H1 (cell line): Measurements from ENCODE around the gene SHISAL1. TPM values are rescaled to one million over a fixed set of nuclear protein-coding genes. Genes with fewer than 3 reads are reported as not detected.

ENCODE experiments used
- CTCF ChIA-PET: fragments of 300-600 bp; sonication (Branson Sonifier 250); formaldehyde crosslinking; loops from one replicate; lab custom pipeline; 2021; ENCODE audit not compliant: partially characterized antibody; lab: Charles Lee
- POLR2A ChIA-PET: fragments of 300-600 bp; sonication (Branson Sonifier 250); formaldehyde crosslinking; loops from one replicate; lab custom pipeline; 2021; ENCODE audit warnings: inconsistent platforms; ENCODE audit not compliant: partially characterized antibody; lab: Charles Lee
- DNase-seq, 2 experiments: peaks; one replicate each; pipeline versions ENCODE4 v3.0.0 to v3.0.0-alpha.2; 2010 to 2022; ENCODE audit warnings: low spot score in 2 of 2, low read depth in 1 of 2, mixed read lengths in 1 of 2
- FAIRE-seq: peaks from 2 replicates; lab custom pipeline; 2011; peaks lifted over from hg19 to GRCh38; lab: Jason Lieb, UNC
- H2AFZ ChIP-seq: 2 replicates; pipeline ENCODE4 v1.8.1; 2012; ENCODE audit warnings: low read length, inconsistent platforms
- H2AK5ac ChIP-seq: 2 replicates; pipeline ENCODE4 v1.6.1; 2013; ENCODE audit warnings: low read depth, low read length
- H2BK120ac ChIP-seq: replicated peaks from 2 replicates; pipeline ENCODE3; 2013; ENCODE audit warnings: low read depth, low read length, inconsistent platforms
- H2BK12ac ChIP-seq: 2 replicates; pipeline ENCODE4 v1.6.1; 2013; ENCODE audit warnings: low read depth, low read length
- H2BK15ac ChIP-seq: 2 replicates; pipeline ENCODE4 v1.6.1; 2013; ENCODE audit warnings: low read length
- H2BK20ac ChIP-seq: 2 replicates; pipeline ENCODE4 v1.6.1; 2013; ENCODE audit warnings: low read length
- H2BK5ac ChIP-seq: 2 replicates; pipeline ENCODE4 v1.6.1; 2013; ENCODE audit warnings: low read depth, low read length
- H3K14ac ChIP-seq: 2 replicates; pipeline ENCODE4 v1.6.1; 2013; ENCODE audit warnings: inconsistent platforms; ENCODE audit not compliant: insufficient read length
- H3K18ac ChIP-seq: 2 replicates; pipeline ENCODE4 v1.6.1; 2013; ENCODE audit warnings: low read length; ENCODE audit errors: extremely low read depth
- H3K23ac ChIP-seq: 2 replicates; pipeline ENCODE4 v1.6.1; 2013; ENCODE audit warnings: inconsistent platforms; ENCODE audit not compliant: insufficient read length
- H3K23me2 ChIP-seq: 2 replicates; pipeline ENCODE4 v1.6.1; 2013; ENCODE audit warnings: low read depth, low read length
- H3K27ac ChIP-seq: 2 replicates; pipeline ENCODE4 v1.6.1; 2011; ENCODE audit warnings: low read depth, low read length, inconsistent platforms
- H3K27me3 ChIP-seq, 4 experiments: replicated peaks in 1 of 4; 1 replicate in 1 of 4; 2 replicates in 3 of 4; pipeline versions ENCODE4 v1.6.1 to v1.8.1; 2011 to 2013; ENCODE audit warnings: low read length in 3 of 4, mild to moderate bottlenecking in 3 of 4, inconsistent platforms in 2 of 4, mixed read lengths in 2 of 4, moderate library complexity in 1 of 4; ENCODE audit not compliant: control insufficient read depth in 3 of 4, insufficient read depth in 3 of 4; ENCODE audit errors: extremely low read depth in 1 of 4
- H3K36me3 ChIP-seq, 4 experiments: 2 replicates each; pipeline versions ENCODE4 v1.6.1 to v1.8.1; 2011 to 2013; ENCODE audit warnings: mild to moderate bottlenecking in 4 of 4, low read length in 3 of 4, moderate library complexity in 2 of 4, control low read depth in 1 of 4, inconsistent platforms in 1 of 4; ENCODE audit not compliant: insufficient read depth in 4 of 4, control insufficient read depth in 2 of 4
- H3K4ac ChIP-seq: replicated peaks from 2 replicates; pipeline ENCODE3; 2013; ENCODE audit warnings: low read length, low read depth, mixed read lengths, inconsistent platforms; ENCODE audit not compliant: insufficient read length
- H3K4me1 ChIP-seq, 4 experiments: replicated peaks in 1 of 4; 1 replicate in 1 of 4; 2 replicates in 3 of 4; pipeline versions ENCODE4 v1.6.1 to v1.8.1; 2011 to 2013; ENCODE audit warnings: low read length in 3 of 4, inconsistent platforms in 2 of 4, mixed read lengths in 1 of 4; ENCODE audit not compliant: insufficient read depth in 4 of 4, control insufficient read depth in 3 of 4
- H3K4me2 ChIP-seq, 2 experiments: 2 replicates each; pipeline versions ENCODE4 v1.6.1 to v1.8.1; 2011 to 2013; ENCODE audit warnings: low read depth in 2 of 2, low read length in 2 of 2, control low read depth in 1 of 2, inconsistent platforms in 1 of 2, mild to moderate bottlenecking in 1 of 2; ENCODE audit not compliant: insufficient read depth in 1 of 2
- H3K4me3 ChIP-seq, 4 experiments: fragments of 200-600, 300-600 bp in 1 of 4; sonication (generic), shearing (Covaris generic), sonication (Bioruptor Twin) in 1 of 4; 2 replicates each; pipeline versions ENCODE4 v1.5.1 to v1.8.1; 2011 to 2016; ENCODE audit warnings: low read length in 4 of 4, low read depth in 3 of 4, control low read depth in 2 of 4, inconsistent platforms in 2 of 4, mild to moderate bottlenecking in 2 of 4, mixed read lengths in 1 of 4, moderate library complexity in 1 of 4; ENCODE audit not compliant: insufficient read depth in 2 of 4; ENCODE audit errors: extremely low read depth in 1 of 4
- H3K56ac ChIP-seq: replicated peaks from 2 replicates; pipeline ENCODE3; 2013; ENCODE audit warnings: low read depth, mild to moderate bottlenecking, mixed read lengths, low read length, inconsistent platforms; ENCODE audit not compliant: insufficient read length
- H3K79me1 ChIP-seq: 2 replicates; pipeline ENCODE4 v1.6.1; 2013; ENCODE audit warnings: low read depth, low read length, control low read depth
- H3K79me2 ChIP-seq, 2 experiments: 2 replicates each; pipeline versions ENCODE4 v1.6.1 to v1.8.1; 2012 to 2013; ENCODE audit warnings: low read length in 2 of 2, mild to moderate bottlenecking in 2 of 2, inconsistent platforms in 1 of 2; ENCODE audit not compliant: insufficient read depth in 2 of 2, control insufficient read depth in 1 of 2
- H3K9ac ChIP-seq, 4 experiments: replicated peaks in 1 of 4; 1 replicate in 1 of 4; 2 replicates in 3 of 4; pipeline versions ENCODE4 v1.6.1 to v1.8.1; 2011 to 2013; ENCODE audit warnings: low read depth in 3 of 4, low read length in 3 of 4, control low read depth in 2 of 4, mild to moderate bottlenecking in 2 of 4, moderate library complexity in 2 of 4, inconsistent platforms in 1 of 4; ENCODE audit errors: extremely low read depth in 1 of 4
- H3K9me3 ChIP-seq, 2 experiments: 2 replicates each; pipeline versions ENCODE4 v1.6.1 to v1.8.1; 2012 to 2013; ENCODE audit warnings: mild to moderate bottlenecking in 2 of 2, moderate library complexity in 2 of 2, control low read depth in 1 of 2, inconsistent platforms in 1 of 2, low read depth in 1 of 2, low read length in 1 of 2, mixed read lengths in 1 of 2; ENCODE audit not compliant: insufficient read depth in 2 of 2
- H4K20me1 ChIP-seq, 2 experiments: replicated peaks in 1 of 2; 2 replicates each; pipeline versions ENCODE3 to v1.8.1; 2011 to 2013; ENCODE audit warnings: inconsistent platforms in 2 of 2, low read length in 2 of 2, mild to moderate bottlenecking in 1 of 2; ENCODE audit not compliant: insufficient read depth in 2 of 2, control insufficient read depth in 1 of 2
- H4K5ac ChIP-seq: 2 replicates; pipeline ENCODE4 v1.6.1; 2013; ENCODE audit warnings: low read length, low read depth, mixed read lengths, inconsistent platforms; ENCODE audit not compliant: insufficient read length
- H4K8ac ChIP-seq: 2 replicates; pipeline ENCODE4 v1.8.0; 2013; ENCODE audit warnings: mild to moderate bottlenecking, moderate library complexity, low read length, inconsistent platforms; ENCODE audit not compliant: insufficient read depth; ENCODE audit errors: extremely low read depth
- H4K91ac ChIP-seq: replicated peaks from 2 replicates; pipeline ENCODE3; 2013; ENCODE audit warnings: low read length, mixed read lengths, inconsistent platforms; ENCODE audit not compliant: insufficient read length
- CTBP2 ChIP-seq: IDR thresholded peaks from 2 replicates; pipeline ENCODE4 v1.7.0; 2011; ENCODE audit warnings: borderline replicate concordance, mild to moderate bottlenecking, moderate library complexity, mixed read lengths, low read length; ENCODE audit not compliant: insufficient read depth, insufficient read length
- SUZ12 ChIP-seq: fragments of 200-600 bp; sonication (generic); IDR thresholded peaks from 2 replicates; pipeline ENCODE4 v1.6.1; 2012; ENCODE audit warnings: mild to moderate bottlenecking, inconsistent platforms, low read length, moderate library complexity, mixed read lengths
- WGBS, 2 experiments: shearing (Covaris generic) in 1 of 2; methylation state at CpG; one replicate each; pipeline versions ENCODE4 v1.1.6 to v1.1.7; 2013 to 2015; ENCODE audit warnings: low lambda C conversion rate in 2 of 2, mixed read lengths in 2 of 2, inconsistent platforms in 1 of 2, low coverage in 1 of 2, missing lambda C conversion rate in 1 of 2; ENCODE audit not compliant: insufficient replicate concordance in 2 of 2, insufficient coverage in 1 of 2, insufficient read length in 1 of 2; ENCODE audit errors: extremely low coverage in 1 of 2, missing lambda C conversion rate in 1 of 2; 5-methylcytosine and 5-hydroxymethylcytosine counted together
- polyA plus RNA-seq, 7 experiments: library from polyadenylated mRNA; depleted of rRNA in 3 of 7; stranded (reverse) in 5 of 7; unstranded in 2 of 7; fragments of >200 nt in 5 of 7; fragments of 200-250 nt in 2 of 7; gene quantifications; 1 replicate in 5 of 7; 2 replicates in 1 of 7; 4 replicates in 1 of 7; pipeline versions ENCODE4 v1.2.1 to v1.2.3, GENCODE V29; 2011 to 2013; ENCODE audit warnings: missing spikeins in 2 of 7, mixed read lengths in 2 of 7
- total RNA-seq: library from RNA; stranded (reverse); fragmentation: NEBNext Ultra II Directional; extraction: Animal tissue kit (Norgen Biotek cat#: 25700); gene quantifications from 2 replicates; pipeline ENCODE4 v1.2.1, GENCODE V29; 2021

Gene SHISAL1
- total and polyA plus RNA-seq, 2 of the 8 experiments (the other 6 are each of a cell fraction or from before 2014, with no cell fraction given), result 3.7 to 5.8 TPM

- peak overlapping the region; percentile 93 for H4K91ac ChIP-seq
- H3K4me3 ChIP-seq, result no peak overlapping the region
- no peak overlapping the region for H3K4me2 ChIP-seq
- H3K56ac ChIP-seq, result no peak overlapping the region
- no peak overlapping the region for H3K14ac ChIP-seq
- no peak overlapping the region for H2BK120ac ChIP-seq
- TF ChIP-seq SUZ12 (no peak), CTBP2 (no peak)
- TF ChIP-seq, all 59 proteins: peak for 0
- Histone ChIP-seq H3K18ac (no peak overlapping the region; the same call in 1 of the 2 replicates), H3K4me1 (no peaks in the 10 kb centered on the region; a peak in 1 of 7 replicates), H2AK5ac (peak overlapping the region; percentile 95; the same call in 1 of the 2 replicates), H2BK15ac (0 out of 2 replicates have a peak overlapping the region, but pooled peaks have one; percentile 61), H2BK12ac (peak overlapping the region; percentile 52; the same call in 1 of the 2 replicates), H4K20me1 (peaks cover 0 to 5% of the 10 kb centered on the region in 2 experiments), H3K9ac (no peak overlapping the region), H2BK20ac (no peak overlapping the region), H3K79me2 (no peaks in the 10 kb centered on the region), H3K36me3 (no peaks in the 10 kb centered on the region), H3K9me3 (no peaks in the 10 kb centered on the region), H2BK5ac (no peak overlapping the region), H4K5ac (no peak overlapping the region), H3K4ac (no peak overlapping the region), H3K79me1 (no peaks in the 10 kb centered on the region), H3K23ac (no peak overlapping the region), H4K8ac (peak overlapping the region; percentile 35; the same call in 1 of the 2 replicates), H3K27me3 (no peaks in the 10 kb centered on the region), H2AFZ (no peak overlapping the region), H3K23me2 (peaks cover 9% of the 10 kb centered on the region; the same call in 1 of the 2 replicates), H3K27ac (no peak overlapping the region)
- FAIRE-seq (no peak), DNase-seq (no peak)
- WGBS, 2 experiments, result 88% methylated on average over 18 of the region's 18 CpGs; no CpG with 5 or more reads in 1 of the 2 experiments
- ChIA-PET CTCF (interaction anchor here (0.7 to 1.0 kb wide), 2 partner anchors 27 to 182 kb away, joined by 3 read pairs; no protein-coding TSS in a partner anchor), POLR2A (no interaction called here)
Measured at GRCh38 chr22:44268431-44269116, 44.2 kb downstream of the SHISAL1 start.
